ENCODE results near the gene TNRC6B. TPM values are rescaled to one million over a fixed set of nuclear protein-coding genes. Genes with fewer than 3 reads are reported as not detected.

TNRC6B gene
- total RNA-seq, 1 experiment from 2014 or later = 58.1 TPM

DNA sequence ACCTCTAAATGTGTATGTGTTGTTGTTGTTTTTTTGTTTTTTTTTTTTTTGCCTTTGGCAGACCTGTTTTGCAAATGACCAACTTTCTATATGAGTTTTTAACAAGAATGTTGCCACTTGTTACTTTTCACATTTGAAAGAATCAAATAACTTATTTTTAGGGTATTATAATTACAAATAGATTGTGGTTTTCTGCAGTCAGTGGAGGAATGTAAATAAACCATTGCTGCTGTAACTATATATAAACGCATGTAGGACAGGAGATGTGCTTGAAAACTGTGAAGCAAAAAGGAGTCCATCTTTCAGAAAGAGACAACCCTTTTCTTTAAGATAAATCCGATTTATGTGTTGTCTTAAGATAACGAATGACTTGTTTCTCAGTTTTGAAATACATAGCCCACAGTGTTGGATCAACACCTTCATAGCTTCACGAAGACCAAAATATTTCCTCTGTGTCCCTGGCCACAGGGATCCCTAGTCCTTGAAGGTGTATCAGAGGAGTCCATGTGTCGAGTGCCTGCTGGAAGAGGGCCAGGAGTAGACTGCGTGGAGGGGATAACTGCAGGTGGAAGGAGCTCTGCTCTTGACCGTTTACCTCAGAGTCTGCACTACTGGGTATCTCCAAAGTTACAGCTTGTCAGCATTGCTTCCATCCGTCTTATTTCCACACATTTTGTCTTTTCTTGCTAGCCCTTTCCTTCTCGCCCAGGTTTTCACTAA, 24.7 kb downstream of the TNRC6B start:
- H3K4me1 ChIP-seq (ENCODE audit: insufficient read depth, low read length) = peaks cover 13% of the 10 kb centered on the region; the same call in 1 of the 2 replicates
- peaks cover 64 to 73% of the 10 kb centered on the region in 2 experiments for H3K4me1 Mint-ChIP-seq
- H3K79me2 ChIP-seq (ENCODE audit: insufficient read depth, low read length) = peaks cover 47% of the 10 kb centered on the region; the same call in 1 of the 2 replicates
- H3K27ac Mint-ChIP-seq = peak overlapping the region in 2 of 3 experiments; percentile 28 to 42; a peak in 3 of 7 replicates
- no peak overlapping the region for H3K18ac ChIP-seq (ENCODE audit: insufficient read length, low read depth, low read length)
- H2BK5ac ChIP-seq (ENCODE audit: insufficient read length, low read length) = no peak overlapping the region
- DNase-seq = no peak
- no peak overlapping the region for H3T11ph ChIP-seq (ENCODE audit: low read length)
- H4K8ac ChIP-seq (replicated peaks; ENCODE audit: insufficient read length, low read depth, low read length) = no peak overlapping the region
- H3K36me3 Mint-ChIP-seq (ENCODE audit: insufficient read depth in 1 of 3, low read depth in 3 of 3) = peaks cover 0 to 7% (median 2%) of the 10 kb centered on the region in 3 experiments; a peak in 3 of 7 replicates
- no peaks in the 10 kb centered on the region for H3K27me3 Mint-ChIP-seq (ENCODE audit: low read depth)
- TF ChIP-seq CTCF (conservative IDR thresholded peaks at IDR 0.05) = no peak
- H2AFZ ChIP-seq (ENCODE audit: low read length) = no peak overlapping the region
- H3K4me3 Mint-ChIP-seq = no peak overlapping the region
- no peak overlapping the region for H2BK12ac ChIP-seq (ENCODE audit: insufficient read length, low read depth, low read length)
- H3K23ac ChIP-seq (ENCODE audit: insufficient read length, low read depth, low read length) = peak overlapping the region; percentile 4
- H3K23me2 ChIP-seq (ENCODE audit: insufficient read length, low read depth, low read length, poor library complexity, severe bottlenecking) = no peaks in the 10 kb centered on the region
- H3K56ac ChIP-seq (ENCODE audit: insufficient read length, low read depth, low read length) = no peak overlapping the region
- H3K9me3 Mint-ChIP-seq = no peaks in the 10 kb centered on the region; a peak in 1 of 5 replicates
- H3K9ac ChIP-seq (ENCODE audit: extremely low read depth, insufficient read length, low read length) = no peak overlapping the region
- no peak overlapping the region for H3K14ac ChIP-seq (ENCODE audit: insufficient read depth, low read length)
- no peak overlapping the region for H3K4me2 ChIP-seq (ENCODE audit: insufficient read depth, insufficient read length, low read length)
- no peak overlapping the region for H2BK15ac ChIP-seq (ENCODE audit: low read depth, low read length)
- H3K9me3 ChIP-seq (ENCODE audit: control insufficient read depth, low read depth, low read length) = no peaks in the 10 kb centered on the region
- no peaks in the 10 kb centered on the region for H4K20me1 ChIP-seq (ENCODE audit: control insufficient read depth, insufficient read depth, insufficient read length)
- no peak overlapping the region for H3K4ac ChIP-seq (ENCODE audit: low read depth, low read length)
- no peaks in the 10 kb centered on the region for H3K27me3 ChIP-seq (ENCODE audit: insufficient read depth, low read length)
- no peak overlapping the region for H2AK5ac ChIP-seq (ENCODE audit: insufficient read length, low read length)
- H3K79me1 ChIP-seq (ENCODE audit: insufficient read depth, low read depth, low read length, poor library complexity, severe bottlenecking) = peaks cover 4% of the 10 kb centered on the region
- H4K5ac ChIP-seq (ENCODE audit: insufficient read length, low read depth, low read length) = no peak overlapping the region
- no peak overlapping the region for H3K27ac ChIP-seq (ENCODE audit: insufficient read length, low read depth, low read length)
- no peak overlapping the region for H4K91ac ChIP-seq (ENCODE audit: insufficient read length, low read depth, low read length)
- H2BK120ac ChIP-seq (ENCODE audit: low read depth, low read length, poor library complexity, severe bottlenecking) = no peak overlapping the region
- no CpG with 5 or more reads among the region's 9 CpGs for WGBS (ENCODE audit: extremely low coverage, insufficient read length, low lambda C conversion rate)
- no peak overlapping the region for H2BK20ac ChIP-seq (ENCODE audit: low read depth, low read length, poor library complexity, severe bottlenecking)

Measured in H9 (cell line).